Hepatic stellate cell (primary cell): ENCODE data around the gene ITIH4.

Source experiments
- DNase-seq: peaks from one replicate; pipeline ENCODE4 v3.0.0; 2011; ENCODE audit warnings: low spot score

ITIH4 gene

DNA sequence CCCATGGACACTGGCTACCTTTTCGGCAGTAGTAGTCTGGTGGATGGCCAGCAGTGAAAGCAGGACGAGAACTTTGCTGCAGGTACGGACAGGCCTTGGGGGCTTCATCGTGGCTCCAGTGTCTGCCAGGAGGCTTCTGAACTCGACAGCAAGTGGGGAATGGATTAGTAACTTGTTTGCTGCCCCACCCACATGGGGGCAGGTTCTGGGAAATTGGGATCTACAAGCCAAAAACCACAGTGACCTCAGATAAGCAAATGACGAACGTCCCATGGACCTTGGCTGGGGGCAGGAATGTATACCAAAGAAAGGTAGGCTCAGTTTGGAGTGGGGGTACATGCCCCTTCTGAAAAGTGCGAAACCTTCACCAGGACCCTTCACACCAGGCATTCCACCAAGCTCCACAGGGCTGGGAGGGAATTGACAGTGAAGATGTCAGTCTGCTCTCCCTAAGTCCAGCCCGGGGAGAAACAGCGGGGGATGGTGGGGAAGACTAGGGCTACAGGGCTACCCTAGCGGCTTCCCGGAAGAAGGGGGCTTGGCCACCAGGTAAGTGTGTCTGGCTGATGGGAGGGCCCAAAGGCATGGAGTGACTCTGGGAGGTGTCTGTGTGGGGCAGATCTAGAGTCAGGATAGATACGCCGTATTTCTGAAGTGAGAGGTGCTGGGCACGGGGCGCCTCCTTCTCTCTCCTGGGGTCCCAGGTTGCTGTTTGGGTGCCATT is at the start of gene ITIH4:
Gene ITIH4 (minus strand): TSS at position 138 of the 724 bp plus-strand sequence. CDS start 30 bp downstream, at position 108.
- no peak for DNase-seq

DNA sequence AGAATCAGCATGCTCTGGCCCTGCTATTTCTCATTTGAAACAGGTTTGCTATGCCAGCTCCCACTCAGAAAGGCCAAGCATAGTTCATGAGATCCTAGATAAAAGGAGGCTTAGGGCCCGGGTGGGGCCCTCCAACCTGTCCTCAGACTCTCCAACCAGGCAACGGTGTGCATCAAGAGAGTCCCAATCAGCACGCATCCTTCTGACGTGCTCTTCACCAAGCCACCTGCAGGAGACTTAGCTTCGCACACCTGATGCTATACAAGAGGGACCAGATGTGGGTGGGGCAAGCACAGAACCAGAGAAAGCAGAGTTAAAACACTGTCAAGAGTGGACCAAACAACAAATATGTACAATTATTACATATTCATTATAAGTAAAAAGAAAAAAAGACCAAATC is 49.6 kb upstream of the ITIH4 start:
- DNase-seq = no peak

DNA sequence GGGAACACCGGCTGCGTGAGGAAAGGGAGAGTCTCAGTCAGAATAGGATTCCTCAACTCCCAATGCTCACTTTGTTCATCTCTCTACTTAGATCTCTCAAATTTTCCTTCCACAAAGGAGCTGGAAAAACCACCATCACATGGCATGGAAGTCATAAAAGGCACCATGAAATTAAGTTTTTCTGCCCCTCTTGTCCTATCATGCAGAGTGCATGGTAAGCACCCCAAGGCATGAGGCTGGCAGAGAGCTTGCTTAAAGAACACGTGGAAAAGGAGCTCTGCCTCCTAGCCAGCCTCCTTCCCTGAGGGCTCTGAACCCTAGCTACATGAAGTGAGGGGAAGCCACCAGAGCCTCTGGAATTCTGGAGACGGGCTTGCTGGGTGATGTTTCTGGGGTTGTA is 49.1 kb upstream of the ITIH4 start:
- no peak for DNase-seq

DNA sequence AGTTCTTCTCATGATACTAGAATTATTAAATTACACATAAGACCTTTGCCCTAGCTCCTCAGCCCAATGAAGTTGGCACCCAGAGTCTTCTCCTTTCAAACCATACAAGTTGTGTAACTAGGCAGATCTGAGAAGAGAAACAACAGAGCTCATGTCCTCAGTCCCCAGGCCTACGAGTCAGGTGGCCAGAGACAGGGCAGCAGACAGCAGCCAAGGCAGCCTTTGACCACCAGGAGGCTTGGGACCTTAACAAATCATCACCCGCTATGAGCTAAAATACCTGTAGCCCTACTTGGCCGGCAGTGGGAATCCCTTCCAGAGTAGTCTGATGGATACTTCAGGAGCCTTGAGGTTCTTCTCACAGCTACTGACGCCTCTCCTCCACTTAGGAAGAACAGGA is 48.6 kb upstream of the ITIH4 start:
- DNase-seq = no peak

DNA sequence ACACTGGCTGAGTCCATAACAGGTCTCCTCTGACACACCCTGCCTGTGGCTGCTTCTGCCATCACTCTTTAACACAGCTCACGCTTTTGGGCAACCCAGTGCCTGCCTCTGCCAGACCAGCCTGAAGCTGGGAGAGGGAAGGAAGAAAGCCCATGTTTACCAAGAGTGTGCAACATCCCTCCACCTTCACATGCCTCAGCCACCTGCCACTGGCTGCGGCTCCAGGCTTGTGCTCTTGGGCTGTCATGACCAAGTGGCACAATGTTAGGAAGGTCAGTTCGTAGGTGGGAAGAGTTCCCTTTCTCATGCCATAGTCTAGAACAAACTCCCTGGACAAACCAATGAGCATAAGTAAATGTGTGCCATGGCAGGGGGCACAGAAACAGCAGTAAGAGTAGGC is 46.6 kb upstream of the ITIH4 start:
- no peak for DNase-seq

DNA sequence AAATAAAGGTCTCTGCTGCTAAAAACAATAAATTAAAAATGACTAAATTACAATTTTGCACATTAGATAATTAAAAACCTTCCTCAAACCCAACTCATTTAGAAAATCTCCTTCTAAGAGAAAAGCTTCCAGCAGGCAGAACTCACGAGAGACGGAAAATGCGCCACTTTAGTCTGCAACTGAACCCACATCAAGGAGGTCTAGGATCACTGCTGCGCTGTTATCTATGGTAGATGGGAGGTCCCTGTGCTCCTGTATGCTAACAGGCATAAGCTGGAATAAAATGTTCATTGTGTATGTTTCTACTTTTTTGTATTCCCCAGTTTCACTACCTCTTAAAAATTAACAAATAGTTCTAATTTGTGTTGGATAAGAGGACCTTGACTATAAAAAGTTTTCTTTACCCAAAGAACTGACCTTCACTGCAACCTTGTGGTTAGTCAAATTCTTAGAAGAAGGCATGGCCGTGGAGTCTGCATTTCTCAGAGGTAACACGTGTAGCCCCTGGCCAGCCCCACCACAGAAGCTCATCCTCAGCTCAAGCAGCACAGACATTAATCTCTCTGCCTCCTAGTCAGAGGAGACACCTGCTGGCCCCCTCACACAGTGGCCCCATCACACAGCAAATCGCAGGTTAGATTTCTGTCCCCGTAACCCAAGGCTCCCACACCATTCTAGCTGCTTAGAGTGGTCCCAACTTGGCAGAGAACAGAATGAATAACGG is 44.6 kb upstream of the ITIH4 start:
- DNase-seq = no peak

DNA sequence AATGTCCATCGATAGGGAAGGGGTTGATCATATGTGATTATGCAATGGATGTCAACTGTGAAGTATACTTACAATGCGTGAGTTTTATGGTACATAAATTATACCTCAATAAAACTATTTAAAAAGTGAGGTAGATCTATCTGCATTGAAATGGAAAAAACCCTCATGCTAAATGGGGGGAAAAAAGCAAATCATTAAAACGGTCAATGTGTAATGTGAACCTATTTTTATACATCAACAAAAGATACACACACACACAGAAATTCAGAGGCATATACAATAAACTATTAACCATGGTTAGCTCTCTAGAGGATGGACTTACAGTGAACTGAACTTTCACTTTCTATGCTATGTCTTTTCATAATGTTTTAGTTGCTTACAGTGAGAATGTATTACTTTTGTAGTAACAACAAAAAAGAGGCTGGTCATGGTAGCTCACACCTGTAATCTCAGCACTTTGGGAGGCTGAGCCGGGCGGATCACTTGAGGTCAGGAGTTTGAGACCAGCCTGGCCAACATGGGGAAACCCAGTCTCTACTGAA is 43.8 kb upstream of the ITIH4 start:
- no peak for DNase-seq

DNA sequence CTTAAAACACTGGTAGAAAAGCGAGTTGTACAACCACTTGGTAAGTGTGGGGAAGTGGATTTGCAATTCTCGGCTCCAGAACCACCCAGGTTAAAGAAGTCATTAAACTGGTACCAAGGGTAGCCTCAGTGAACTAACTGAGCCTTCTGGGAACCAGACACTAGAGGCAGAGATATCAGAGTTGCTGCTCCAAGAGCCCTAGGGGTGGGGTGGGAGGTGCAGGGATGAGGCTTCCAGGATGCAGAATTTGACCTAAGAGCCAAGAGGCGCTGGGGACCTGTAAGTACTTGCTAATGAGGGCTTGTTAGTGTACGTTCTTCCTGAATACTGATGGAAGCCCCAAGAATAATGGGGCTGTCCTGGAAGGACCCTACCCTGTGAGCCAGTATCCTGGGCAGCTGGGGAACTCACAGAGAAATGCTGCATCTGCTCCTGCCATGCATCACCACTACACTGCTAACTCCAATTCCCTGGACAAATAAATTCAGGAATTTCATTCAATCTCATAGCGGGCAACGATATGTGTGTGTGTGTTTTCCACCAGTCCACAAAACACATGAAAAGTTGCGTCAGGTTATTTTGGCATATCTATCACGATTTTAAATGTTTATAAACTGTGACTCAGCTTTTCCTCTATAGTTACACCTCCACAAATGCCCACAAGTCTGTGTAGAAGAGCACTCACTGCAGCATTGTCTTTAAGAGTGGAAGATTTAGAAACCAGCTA is 43.1 kb upstream of the ITIH4 start:
- DNase-seq = no peak

DNA sequence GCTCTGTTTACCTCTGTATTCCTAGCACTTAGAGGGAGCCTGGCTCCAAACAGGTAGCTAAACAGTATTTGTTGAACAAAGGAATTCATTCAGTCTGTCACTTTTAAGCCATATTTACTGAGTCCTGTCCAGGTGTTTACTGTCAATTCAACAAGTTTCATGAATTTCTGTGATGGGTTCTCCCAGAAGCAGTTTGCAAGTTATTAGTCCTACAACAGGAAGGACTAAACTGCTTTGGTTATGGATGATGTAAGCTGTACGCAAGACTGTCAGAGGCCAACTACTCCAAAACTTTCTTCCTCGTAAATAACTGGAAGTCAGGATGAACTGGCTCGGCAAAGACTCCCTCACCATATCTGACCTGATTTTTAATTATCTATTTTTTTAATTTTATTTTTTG is 41.8 kb upstream of the ITIH4 start:
- no peak for DNase-seq

DNA sequence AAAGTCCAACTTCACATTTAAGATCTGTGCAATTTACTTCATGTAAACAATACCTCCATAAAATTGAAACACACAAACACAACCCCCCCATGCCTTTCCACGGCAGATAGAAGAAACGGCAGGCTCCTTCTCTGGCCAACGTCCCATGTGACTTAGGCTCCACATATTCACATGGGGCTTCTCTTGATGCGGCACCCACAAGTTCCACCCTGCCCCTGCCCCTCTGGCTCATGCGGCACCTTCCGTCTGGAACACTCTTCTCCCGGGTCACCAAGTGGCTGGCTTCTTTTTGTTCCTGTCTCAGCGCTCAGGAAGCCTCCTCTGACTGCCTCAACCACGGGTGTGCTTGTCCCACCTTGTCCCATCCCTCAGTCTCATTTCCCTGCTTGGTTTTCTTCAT is 41.3 kb upstream of the ITIH4 start:
- DNase-seq = no peak

DNA sequence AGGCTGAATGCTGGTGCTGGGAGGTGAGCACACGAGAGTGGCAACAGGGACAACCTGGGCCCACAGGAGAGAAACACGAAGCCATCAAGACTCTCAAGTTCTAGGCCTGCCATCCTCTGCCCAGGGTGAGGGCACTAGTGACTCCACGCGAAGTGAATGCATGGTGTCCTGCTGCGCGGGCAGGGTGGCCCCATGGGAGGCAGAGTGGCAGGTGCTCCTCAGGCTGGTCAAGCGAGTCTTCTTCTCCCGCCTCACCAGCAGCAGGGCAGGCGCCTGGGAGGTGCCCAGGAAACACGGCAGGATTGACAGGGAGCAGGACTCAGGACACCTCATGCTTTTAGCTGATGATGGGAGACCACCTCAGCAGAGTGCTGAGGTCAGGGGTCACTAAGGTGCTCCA is 40.0 kb upstream of the ITIH4 start:
- DNase-seq = no peak

DNA sequence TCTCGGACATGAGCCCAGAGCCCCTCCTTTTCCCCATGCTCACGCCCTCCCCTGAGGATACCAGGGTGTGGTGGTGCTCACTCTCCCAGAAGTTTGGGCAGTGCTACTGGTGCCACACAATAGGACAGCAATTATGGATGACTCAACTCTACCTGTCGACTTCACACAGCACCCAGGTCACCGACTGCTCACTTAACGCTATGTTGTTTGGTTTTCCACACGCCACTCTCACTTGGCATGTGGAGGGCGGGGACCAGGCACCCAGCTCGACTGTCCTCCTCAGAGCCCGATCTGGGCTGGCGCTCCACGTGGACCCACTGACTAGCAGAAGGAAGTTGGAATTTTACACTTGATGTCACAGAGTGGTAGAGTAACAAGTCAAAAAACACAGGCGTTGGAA is 36.0 kb upstream of the ITIH4 start:
- DNase-seq = no peak

DNA sequence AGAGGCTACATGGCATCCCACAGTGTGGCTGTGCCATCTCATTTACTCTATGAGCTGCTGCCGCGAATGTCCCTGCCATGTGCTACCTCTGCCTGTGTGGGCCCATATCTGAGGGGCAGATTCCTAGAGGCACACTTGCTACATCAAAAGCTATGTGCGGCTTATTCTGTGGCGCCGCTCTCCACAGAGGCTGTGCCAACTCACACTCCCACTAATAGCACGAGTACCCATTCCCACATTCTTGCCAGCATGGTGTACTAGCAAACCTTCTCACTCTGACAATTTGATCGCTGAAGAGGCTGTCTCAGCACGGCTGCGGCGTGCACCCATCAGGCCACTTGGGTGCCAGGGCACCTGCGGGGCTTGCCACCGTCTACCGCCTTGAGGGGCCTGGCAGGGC is 35.5 kb upstream of the ITIH4 start:
- no peak for DNase-seq

DNA sequence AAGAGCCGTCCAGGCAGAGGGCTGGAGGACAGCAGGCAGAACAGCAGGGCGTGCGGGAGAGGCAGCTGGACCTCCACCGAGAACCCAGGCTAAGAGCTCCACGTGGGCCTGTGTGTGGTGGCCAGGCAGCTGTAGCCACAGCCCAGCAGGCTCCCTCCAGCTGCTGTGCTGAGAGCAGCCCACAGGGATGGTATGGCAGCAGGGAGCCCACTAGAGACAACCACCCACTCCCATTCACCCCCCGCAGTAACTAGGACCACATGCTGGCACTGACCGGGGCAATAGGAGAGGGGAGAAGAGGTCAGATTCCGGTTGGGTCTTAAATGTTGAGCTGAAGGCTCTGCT is 29.9 kb upstream of the ITIH4 start:
- DNase-seq = no peak

DNA sequence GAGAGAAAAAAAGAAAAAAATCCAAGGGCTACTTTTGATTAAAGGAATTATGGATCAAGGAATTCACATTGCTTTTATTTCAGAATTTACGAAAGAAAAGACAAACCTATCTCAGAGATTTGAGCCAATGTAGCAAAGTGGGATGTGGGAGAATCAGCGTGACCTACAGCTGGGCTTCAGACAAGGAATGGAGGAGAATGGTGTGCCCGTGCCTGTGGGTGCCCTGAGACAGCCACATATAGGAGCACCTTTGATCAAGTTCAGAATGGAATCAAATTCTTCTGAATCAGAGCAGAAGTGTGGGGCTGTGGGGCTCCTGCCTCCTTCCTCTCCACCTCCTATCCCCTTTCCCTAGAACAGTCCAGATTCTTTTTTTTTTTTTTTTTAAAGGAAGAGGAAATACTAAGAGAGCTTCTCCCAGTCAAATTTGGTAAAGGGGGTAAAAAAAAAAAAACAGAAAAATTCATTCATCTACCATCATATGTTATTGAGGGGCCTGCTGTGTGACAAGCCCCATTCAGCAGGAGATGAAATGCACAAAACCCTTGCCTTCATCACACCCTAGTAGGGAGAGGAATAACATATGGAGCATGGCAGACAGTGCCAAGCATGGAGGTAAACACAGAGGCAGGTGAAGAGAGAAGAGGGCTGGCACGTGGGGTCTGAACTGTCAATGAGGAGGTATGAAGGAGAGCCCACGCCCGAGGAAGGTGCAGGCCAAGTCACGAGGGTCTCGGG is 29.4 kb upstream of the ITIH4 start:
- no peak for DNase-seq

DNA sequence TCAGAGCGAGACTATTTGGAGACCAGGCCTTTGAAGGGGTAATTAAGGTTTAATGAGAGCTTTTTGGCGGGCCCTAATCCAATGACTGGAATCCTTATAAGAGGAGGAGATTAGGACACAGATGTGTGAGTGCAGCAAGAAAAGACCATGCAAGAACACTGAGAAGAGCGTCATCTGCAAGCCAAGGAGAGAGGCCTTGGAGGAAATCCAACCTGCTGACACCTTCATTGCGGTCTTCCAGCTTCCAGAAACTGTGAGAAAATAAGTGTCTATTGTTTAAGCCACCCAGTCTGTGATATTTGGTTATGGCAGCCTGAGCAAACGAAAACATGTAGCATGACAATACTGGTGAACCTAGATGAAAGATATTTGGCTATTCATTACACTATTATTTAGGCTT is 27.4 kb upstream of the ITIH4 start:
- DNase-seq = no peak

DNA sequence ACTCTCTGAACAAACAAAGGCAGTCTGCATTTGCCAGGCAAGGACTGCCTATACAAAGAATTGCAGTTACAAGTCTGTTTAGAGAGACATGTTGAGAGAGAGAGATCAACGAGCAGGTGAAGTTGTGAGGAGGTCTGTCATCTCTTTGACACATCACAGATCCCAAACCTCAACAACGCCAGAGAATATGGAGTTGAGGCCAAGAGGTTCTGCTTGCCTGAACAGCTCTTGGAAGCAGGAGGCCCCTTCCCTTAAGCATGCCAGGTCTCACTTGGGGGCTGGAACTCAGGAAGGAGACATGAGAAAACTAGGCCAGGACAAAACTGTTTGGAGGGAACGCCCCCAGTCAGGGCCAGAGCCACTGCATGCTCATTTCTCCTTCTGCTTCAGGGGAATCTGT is 26.7 kb upstream of the ITIH4 start:
- no peak for DNase-seq

DNA sequence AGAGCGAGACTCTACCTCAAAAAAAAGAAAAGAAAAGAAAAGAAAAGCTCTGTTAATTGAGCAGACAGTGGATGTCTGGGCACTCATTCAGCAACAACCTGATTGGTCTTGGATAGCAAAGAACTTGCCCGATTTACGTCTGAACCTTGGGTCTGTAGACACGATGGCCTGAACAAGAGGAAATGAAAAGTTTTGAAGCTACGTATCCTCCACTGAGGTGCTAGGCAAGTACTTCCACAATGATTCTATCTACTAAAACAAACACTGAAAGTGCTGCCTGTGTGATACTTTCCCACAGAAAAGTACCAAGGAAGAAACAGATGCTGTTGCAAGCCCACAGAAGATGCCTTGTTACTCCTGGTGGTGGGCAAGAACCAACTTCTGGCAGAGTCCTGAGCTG is 26.2 kb upstream of the ITIH4 start:
- no peak for DNase-seq

DNA sequence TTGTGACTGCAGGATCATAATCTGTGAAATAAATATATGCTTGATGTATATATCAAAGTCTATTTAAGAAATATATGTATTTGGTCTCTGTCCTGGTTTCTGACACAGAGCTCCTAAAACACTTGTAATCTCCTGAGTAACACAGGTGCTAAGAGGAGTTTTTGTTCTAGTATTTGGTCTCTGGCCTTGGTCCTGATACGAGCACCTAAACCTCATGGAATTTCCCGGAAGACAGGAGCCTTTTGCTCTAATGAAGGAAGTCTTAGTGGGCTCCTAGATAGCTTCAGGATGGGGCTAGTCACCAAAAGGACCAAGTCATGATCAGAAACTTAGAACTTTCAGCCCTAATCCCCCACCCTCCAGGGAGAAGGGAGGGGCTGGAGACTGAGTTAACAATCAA is 23.5 kb upstream of the ITIH4 start:
- DNase-seq = no peak

DNA sequence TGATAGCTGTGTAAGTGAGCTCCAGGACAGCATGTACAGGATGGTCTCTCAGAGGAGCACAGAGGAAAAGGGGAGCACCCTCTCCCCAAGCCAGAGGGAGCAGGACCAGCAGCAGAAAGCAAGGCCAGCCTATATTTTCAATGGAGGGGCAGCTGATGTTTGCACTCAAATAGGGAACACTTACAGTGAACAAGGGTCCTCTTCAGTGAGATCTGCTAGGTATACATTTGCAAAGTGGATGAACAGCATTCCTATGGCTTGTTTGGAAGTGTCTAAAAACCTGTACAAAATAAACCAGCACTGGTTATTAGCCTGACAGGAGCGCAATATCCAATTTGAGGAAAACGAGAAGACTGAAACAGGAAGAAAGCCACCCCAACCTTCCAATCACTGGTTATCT is 21.9 kb upstream of the ITIH4 start:
- no peak for DNase-seq

DNA sequence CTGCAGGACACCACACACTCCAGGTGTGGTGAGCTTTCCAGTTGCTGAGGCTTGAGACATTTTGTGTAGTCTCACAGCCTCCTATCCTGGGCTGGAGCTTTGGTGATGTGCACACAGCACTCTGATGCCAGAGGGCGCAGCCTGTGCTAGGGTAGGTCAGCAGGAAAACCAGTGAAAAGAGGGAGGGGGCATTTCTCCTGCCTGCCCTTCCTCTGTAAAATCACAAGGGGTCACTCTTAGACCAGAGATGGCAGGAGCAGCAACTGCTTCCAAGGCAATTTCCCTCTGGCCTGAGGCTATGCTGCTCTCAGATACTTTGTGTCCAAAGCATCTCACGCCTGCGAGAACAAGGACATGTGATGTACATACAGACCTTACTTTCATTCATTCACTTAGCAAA is 20.9 kb upstream of the ITIH4 start:
- DNase-seq = peak; percentile 45

DNA sequence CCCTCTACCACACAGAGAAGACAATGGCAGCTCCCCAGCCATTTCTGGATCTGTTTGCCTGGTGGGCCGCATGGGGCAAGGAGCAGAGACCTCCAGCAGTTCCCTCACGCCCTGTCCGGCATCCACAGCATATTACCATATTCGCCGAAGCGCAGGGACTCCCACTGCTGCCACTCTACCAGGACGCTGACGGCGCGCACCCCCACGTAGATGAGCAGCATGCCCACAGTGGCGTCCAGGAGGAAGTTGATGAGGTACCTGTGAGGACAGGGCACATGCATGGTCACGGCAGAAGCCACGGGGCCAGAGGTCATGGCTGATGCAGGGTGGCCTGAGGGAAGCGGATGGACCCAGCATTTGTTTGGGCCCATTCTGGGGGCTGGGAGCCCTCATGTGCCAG is 19.2 kb upstream of the ITIH4 start:
- DNase-seq = no peak
